ENCODE results near the gene DYNLT2.

DYNLT2 gene

GRCh38 chr6:169738976-169739529, 12.3 kb downstream of the DYNLT2 start:
- no peak for FAIRE-seq
- no peak for DNase-seq (ENCODE audit: insufficient read length, low spot score)

GRCh38 chr6:169738204-169738975, 13.0 kb downstream of the DYNLT2 start:
- no peak for FAIRE-seq

GRCh38 chr6:169729961-169730360, 21.4 kb downstream of the DYNLT2 start:
- no peak for FAIRE-seq
- DNase-seq (ENCODE audit: insufficient read length, low spot score): no peak

More at GRCh38 chr6:169738204-169738975, 13.0 kb downstream of the DYNLT2 start:
- no peak for DNase-seq (ENCODE audit: insufficient read length, low spot score)

- FAIRE-seq: no peak
- DNase-seq (ENCODE audit: insufficient read length, low spot score): no peak
These were observed 24.4 kb downstream of the DYNLT2 start for GRCh38 chr6:169726963-169727362.

- DNase-seq (ENCODE audit: insufficient read length, low spot score): no peak
- FAIRE-seq: no peak
These were observed 25.3 kb downstream of the DYNLT2 start for GRCh38 chr6:169726049-169726400.

GRCh38 chr6:169725125-169726048, 26.0 kb downstream of the DYNLT2 start:
- FAIRE-seq: peak; percentile 58
- DNase-seq (ENCODE audit: insufficient read length, low spot score): no peak

GRCh38 chr6:169724494-169725124, 26.8 kb downstream of the DYNLT2 start, which contains the start of gene PHF10:
PHF10 (minus strand) TSS chr6:169724500; CDS start chr6:169723931, 569 bp downstream.
- peak; percentile 58 for DNase-seq (ENCODE audit: insufficient read length, low spot score)
- peak; percentile 54 for FAIRE-seq

GRCh38 chr6:169723991-169724493, 27.3 kb downstream of the DYNLT2 start:
- FAIRE-seq: no peak
- DNase-seq (ENCODE audit: insufficient read length, low spot score): peak; percentile 56

- DNase-seq (ENCODE audit: insufficient read length, low spot score): peak; percentile 46
- FAIRE-seq: peak; percentile 84
These were observed 28.0 kb downstream of the DYNLT2 start for GRCh38 chr6:169723200-169723909.

GRCh38 chr6:169722362-169723199, 28.8 kb downstream of the DYNLT2 start:
- no peak for FAIRE-seq
- peak; percentile 7 for DNase-seq (ENCODE audit: insufficient read length, low spot score)

GRCh38 chr6:169720207-169720855, 31.0 kb downstream of the DYNLT2 start:
- FAIRE-seq (no peak), DNase-seq (ENCODE audit: insufficient read length, low spot score) (no peak)

- DNase-seq (ENCODE audit: insufficient read length, low spot score): no peak
- FAIRE-seq: no peak
These were observed 32.3 kb downstream of the DYNLT2 start for GRCh38 chr6:169719117-169719516.

- DNase-seq (ENCODE audit: insufficient read length, low spot score) (no peak), FAIRE-seq (no peak)
These were observed 36.8 kb downstream of the DYNLT2 start for GRCh38 chr6:169714595-169714994.

GRCh38 chr6:169714178-169714577, 37.2 kb downstream of the DYNLT2 start:
- no peak for DNase-seq (ENCODE audit: insufficient read length, low spot score)

GRCh38 chr6:169710009-169710408, 41.4 kb downstream of the DYNLT2 start:
- DNase-seq (ENCODE audit: insufficient read length, low spot score): no peak
- FAIRE-seq: no peak

More at GRCh38 chr6:169714178-169714577, 37.2 kb downstream of the DYNLT2 start:
- no peak for FAIRE-seq

GRCh38 chr6:169709293-169709692, 42.1 kb downstream of the DYNLT2 start:
- FAIRE-seq: peak; percentile 31
- DNase-seq (ENCODE audit: insufficient read length, low spot score): no peak

- peak; percentile 56 for FAIRE-seq
- no peak for DNase-seq (ENCODE audit: insufficient read length, low spot score)
These were observed 43.6 kb downstream of the DYNLT2 start for GRCh38 chr6:169707772-169708171.

- no peak for DNase-seq (ENCODE audit: insufficient read length, low spot score)
These were observed 48.5 kb downstream of the DYNLT2 start for GRCh38 chr6:169702840-169703246.

More at GRCh38 chr6:169702840-169703246, 48.5 kb downstream of the DYNLT2 start:
- FAIRE-seq: no peak

Data from GM19239 (cell line).